Stimulated activated CD4-positive, alpha-beta T cell treated with anti-CD3 and anti-CD28 coated beads, Interleukin-4, amount 100 ng/mL, for 48 hours (primary cell): ENCODE results near the gene SMIM35.
"Not testable (repeated sequence)": the region's sequence is repeated elsewhere in the genome, so short reads cannot be mapped to it uniquely, and the experiment has no call there.

Experiments
- DNase-seq, 2 donors: peaks; one replicate each; pipeline ENCODE4 v3.0.0-alpha.2; 2020; ENCODE audit warnings: low read depth in 2 of 2

The SMIM35 gene

GRCh38 chr11:118080296-118080695 is 6.5 kb downstream of the SMIM35 start:
- DNase-seq = no peak

- no peak for DNase-seq
Observed at GRCh38 chr11:118079491-118079890, 7.3 kb downstream of the SMIM35 start.

GRCh38 chr11:118078911-118079411 is 7.8 kb downstream of the SMIM35 start:
- no peak for DNase-seq

GRCh38 chr11:118076754-118077281 is 9.9 kb downstream of the SMIM35 start, which contains the start of gene TMPRSS4:
Gene TMPRSS4, plus strand, starts transcription at chr11:118077078. Its CDS starts 225 bp downstream, at chr11:118077303.
- DNase-seq = no peak

- DNase-seq = no peak
Observed at GRCh38 chr11:118074785-118075184, 12.0 kb downstream of the SMIM35 start.

GRCh38 chr11:118074091-118074685 is 12.6 kb downstream of the SMIM35 start:
- no peak for DNase-seq

GRCh38 chr11:118073554-118073953 is 13.2 kb downstream of the SMIM35 start:
- DNase-seq = no peak

GRCh38 chr11:118071416-118072030 is 15.2 kb downstream of the SMIM35 start:
- no peak for DNase-seq

GRCh38 chr11:118068945-118069612 is 17.7 kb downstream of the SMIM35 start:
- no peak for DNase-seq

- DNase-seq = no peak
Observed at GRCh38 chr11:118068206-118068944, 18.4 kb downstream of the SMIM35 start.

GRCh38 chr11:118067006-118067405 is 19.8 kb downstream of the SMIM35 start:
- no peak for DNase-seq

- DNase-seq = no peak
Observed at GRCh38 chr11:118065384-118065783, 21.4 kb downstream of the SMIM35 start.

GRCh38 chr11:118064956-118065355 is 21.8 kb downstream of the SMIM35 start:
- DNase-seq = no peak

- not testable (repeated sequence) for DNase-seq
Observed at GRCh38 chr11:118062631-118063030, 24.1 kb downstream of the SMIM35 start.

GRCh38 chr11:118062181-118062580 is 24.6 kb downstream of the SMIM35 start:
- DNase-seq = not testable (repeated sequence)

- no peak for DNase-seq
Observed at GRCh38 chr11:118061586-118062125, 25.1 kb downstream of the SMIM35 start.

- DNase-seq = no peak
Observed at GRCh38 chr11:118060869-118061268, 25.9 kb downstream of the SMIM35 start.

GRCh38 chr11:118060081-118060661 is 26.6 kb downstream of the SMIM35 start:
- DNase-seq = no peak

GRCh38 chr11:118059246-118059940 is 27.4 kb downstream of the SMIM35 start:
- DNase-seq = no peak
